ENCODE data around the gene TCF7L1. TPM values are rescaled to one million over a fixed set of nuclear protein-coding genes. Genes with fewer than 3 reads are reported as not detected.
A peak's percentile ranks its signal among the peaks of the same experiment; 100 is the strongest.

The TCF7L1 gene
- total RNA-seq, 1 experiment from 2014 or later, result 30.4 TPM

DNA sequence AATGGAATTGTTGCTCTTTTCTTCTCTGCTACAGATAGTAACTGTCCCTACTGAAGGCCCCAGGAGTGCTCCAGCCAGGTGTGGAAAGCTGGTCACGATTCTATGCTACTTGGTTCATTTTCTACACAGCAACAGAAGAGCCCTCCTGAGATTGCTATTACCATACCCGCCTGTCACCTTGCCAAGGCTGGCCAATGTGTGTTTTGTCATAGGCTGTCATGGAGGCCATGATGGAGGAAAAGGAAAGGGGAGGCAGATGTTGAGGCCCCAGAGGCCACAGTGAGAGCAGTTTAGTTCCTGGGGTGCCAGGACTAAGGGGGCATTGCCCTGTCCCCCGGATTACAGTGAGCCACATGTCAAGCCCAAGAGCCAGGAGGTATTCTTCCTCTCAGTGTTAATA is 222.3 kb downstream of the TCF7L1 start:
- intact Hi-C loops (cut with micrococcal nuclease; ENCODE audit: unreplicated experiment) (no loop called here), in situ Hi-C loops (cut with HindIII; ENCODE audit: low pct_unique_long_range_greater_than_20kb, low sequenced_read_pairs) (no loop called here)
- H3K9me3 ChIP-seq (ENCODE audit: control insufficient read depth, insufficient read depth, low read depth, low read length), result no peaks in the 10 kb centered on the region
- peak overlapping the region; percentile 94 for H3K27ac ChIP-seq (ENCODE audit: low read length)
- ChIA-PET POLR2A (no interaction called here), CTCF (no interaction called here)
- H3K36me3 ChIP-seq (ENCODE audit: control insufficient read depth, insufficient read depth, low read length), result peaks cover 5% of the 10 kb centered on the region; the same call in 1 of the 2 replicates
- DNase-seq (ENCODE audit: low read depth, low spot score), result no peak
- no peaks in the 10 kb centered on the region for H3K27me3 ChIP-seq (ENCODE audit: control insufficient read depth, insufficient read depth, low read length)
- TF ChIP-seq POLR2AphosphoS5 (IDR thresholded peaks at IDR 0.05; ENCODE audit: low read depth, low read length), result no peak
- TF ChIP-seq, protein P1, sequence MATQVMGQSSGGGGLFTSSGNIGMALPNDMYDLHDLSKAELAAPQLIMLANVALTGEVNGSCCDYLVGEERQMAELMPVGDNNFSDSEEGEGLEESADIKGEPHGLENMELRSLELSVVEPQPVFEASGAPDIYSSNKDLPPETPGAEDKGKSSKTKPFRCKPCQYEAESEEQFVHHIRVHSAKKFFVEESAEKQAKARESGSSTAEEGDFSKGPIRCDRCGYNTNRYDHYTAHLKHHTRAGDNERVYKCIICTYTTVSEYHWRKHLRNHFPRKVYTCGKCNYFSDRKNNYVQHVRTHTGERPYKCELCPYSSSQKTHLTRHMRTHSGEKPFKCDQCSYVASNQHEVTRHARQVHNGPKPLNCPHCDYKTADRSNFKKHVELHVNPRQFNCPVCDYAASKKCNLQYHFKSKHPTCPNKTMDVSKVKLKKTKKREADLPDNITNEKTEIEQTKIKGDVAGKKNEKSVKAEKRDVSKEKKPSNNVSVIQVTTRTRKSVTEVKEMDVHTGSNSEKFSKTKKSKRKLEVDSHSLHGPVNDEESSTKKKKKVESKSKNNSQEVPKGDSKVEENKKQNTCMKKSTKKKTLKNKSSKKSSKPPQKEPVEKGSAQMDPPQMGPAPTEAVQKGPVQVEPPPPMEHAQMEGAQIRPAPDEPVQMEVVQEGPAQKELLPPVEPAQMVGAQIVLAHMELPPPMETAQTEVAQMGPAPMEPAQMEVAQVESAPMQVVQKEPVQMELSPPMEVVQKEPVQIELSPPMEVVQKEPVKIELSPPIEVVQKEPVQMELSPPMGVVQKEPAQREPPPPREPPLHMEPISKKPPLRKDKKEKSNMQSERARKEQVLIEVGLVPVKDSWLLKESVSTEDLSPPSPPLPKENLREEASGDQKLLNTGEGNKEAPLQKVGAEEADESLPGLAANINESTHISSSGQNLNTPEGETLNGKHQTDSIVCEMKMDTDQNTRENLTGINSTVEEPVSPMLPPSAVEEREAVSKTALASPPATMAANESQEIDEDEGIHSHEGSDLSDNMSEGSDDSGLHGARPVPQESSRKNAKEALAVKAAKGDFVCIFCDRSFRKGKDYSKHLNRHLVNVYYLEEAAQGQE (IDR thresholded peaks at IDR 0.05; ENCODE audit: insufficient read depth in 1 of 2, low read depth in 2 of 2, low read length in 1 of 2), result no peak
- TF ChIP-seq TCF7L2 (IDR thresholded peaks at IDR 0.05; ENCODE audit: low read depth, low read length), result no peak
- ATAC-seq, result no peak
- peak overlapping the region; percentile 75 to 99 for H3K4me3 ChIP-seq (ENCODE audit: low read depth in 2 of 2, low read length in 2 of 2)
- BruUV-seq (replicated peaks), result no TSS peak
- 0 out of 2 replicates have a peak, but pooled peaks cover 4% of the 10 kb centered on the region for H3K4me1 ChIP-seq (ENCODE audit: control insufficient read depth, insufficient read depth, low read length)

DNA sequence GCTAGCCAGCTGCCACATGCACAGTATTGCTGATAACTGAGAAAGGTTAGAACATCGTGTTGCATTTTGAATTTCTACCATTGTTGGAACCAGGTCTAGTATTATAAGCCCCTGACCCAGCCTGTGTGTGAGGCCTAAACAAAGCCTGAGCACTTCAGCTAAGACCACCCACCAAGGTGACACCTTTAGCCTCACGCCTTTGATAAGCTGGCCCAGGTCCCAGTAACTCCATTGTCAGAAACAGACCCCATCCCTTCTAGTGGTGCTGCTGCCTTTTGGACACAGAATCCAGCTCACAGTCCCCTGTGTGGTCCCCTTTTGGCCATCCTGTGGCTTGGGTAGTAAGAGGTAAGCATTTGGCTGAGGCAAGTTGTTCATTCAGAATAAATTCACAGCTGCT is 223.0 kb downstream of the TCF7L1 start:
- Histone ChIP-seq H3K4me1 (ENCODE audit: control insufficient read depth, insufficient read depth, low read length) (0 out of 2 replicates have a peak, but pooled peaks cover 4% of the 10 kb centered on the region), H3K4me3 (ENCODE audit: low read depth in 2 of 2, low read length in 2 of 2) (no peak overlapping the region), H3K27me3 (ENCODE audit: control insufficient read depth, insufficient read depth, low read length) (no peaks in the 10 kb centered on the region), H3K9me3 (ENCODE audit: control insufficient read depth, insufficient read depth, low read depth, low read length) (no peaks in the 10 kb centered on the region), H3K36me3 (ENCODE audit: control insufficient read depth, insufficient read depth, low read length) (peaks cover 5% of the 10 kb centered on the region; the same call in 1 of the 2 replicates), H3K27ac (ENCODE audit: low read length) (no peak overlapping the region)
- no peak for DNase-seq (ENCODE audit: low read depth, low spot score)
- ChIA-PET CTCF (no interaction called here), POLR2A (no interaction called here)
- no TSS peak for BruUV-seq (replicated peaks)
- no peak for ATAC-seq
- intact Hi-C loops (cut with micrococcal nuclease; ENCODE audit: unreplicated experiment), result no loop called here
- in situ Hi-C loops (cut with HindIII; ENCODE audit: low pct_unique_long_range_greater_than_20kb, low sequenced_read_pairs), result no loop called here
- TF ChIP-seq SIN3A (IDR thresholded peaks at IDR 0.05; ENCODE audit: borderline replicate concordance, insufficient read depth, low read depth, low read length) (no peak), TCF7L2 (IDR thresholded peaks at IDR 0.05; ENCODE audit: low read depth, low read length) (no peak), POLR2AphosphoS5 (IDR thresholded peaks at IDR 0.05; ENCODE audit: low read depth, low read length) (no peak)
- TF ChIP-seq, protein P2, sequence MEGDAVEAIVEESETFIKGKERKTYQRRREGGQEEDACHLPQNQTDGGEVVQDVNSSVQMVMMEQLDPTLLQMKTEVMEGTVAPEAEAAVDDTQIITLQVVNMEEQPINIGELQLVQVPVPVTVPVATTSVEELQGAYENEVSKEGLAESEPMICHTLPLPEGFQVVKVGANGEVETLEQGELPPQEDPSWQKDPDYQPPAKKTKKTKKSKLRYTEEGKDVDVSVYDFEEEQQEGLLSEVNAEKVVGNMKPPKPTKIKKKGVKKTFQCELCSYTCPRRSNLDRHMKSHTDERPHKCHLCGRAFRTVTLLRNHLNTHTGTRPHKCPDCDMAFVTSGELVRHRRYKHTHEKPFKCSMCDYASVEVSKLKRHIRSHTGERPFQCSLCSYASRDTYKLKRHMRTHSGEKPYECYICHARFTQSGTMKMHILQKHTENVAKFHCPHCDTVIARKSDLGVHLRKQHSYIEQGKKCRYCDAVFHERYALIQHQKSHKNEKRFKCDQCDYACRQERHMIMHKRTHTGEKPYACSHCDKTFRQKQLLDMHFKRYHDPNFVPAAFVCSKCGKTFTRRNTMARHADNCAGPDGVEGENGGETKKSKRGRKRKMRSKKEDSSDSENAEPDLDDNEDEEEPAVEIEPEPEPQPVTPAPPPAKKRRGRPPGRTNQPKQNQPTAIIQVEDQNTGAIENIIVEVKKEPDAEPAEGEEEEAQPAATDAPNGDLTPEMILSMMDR (IDR thresholded peaks at IDR 0.05), result no peak
- TF ChIP-seq, protein P1 (IDR thresholded peaks at IDR 0.05; ENCODE audit: insufficient read depth in 1 of 2, low read depth in 2 of 2, low read length in 1 of 2), result no peak

All from Panc1 (cell line).